ENCODE results near the gene ZNF366.

The ZNF366 gene

DNA sequence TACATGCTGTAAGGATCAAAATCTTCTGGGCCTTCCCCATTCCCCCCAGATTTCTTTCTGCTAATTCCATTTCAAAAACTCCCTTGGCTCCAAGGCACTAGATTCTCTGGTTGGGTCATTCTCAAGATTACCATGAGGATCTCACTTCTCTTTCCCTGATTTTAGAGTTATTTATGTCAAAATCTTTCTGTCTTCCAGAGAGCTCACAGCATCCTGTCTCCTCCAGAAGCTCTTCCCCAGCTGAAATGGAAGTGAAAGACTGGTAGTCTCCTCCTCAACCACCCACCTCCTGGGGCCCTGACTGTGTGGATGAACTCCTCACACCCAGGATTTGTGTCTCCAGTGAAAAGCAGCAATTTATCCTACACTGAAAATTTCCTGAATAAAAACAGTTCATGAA is 11.9 kb upstream of the ZNF366 start:
- no peak for DNase-seq

DNA sequence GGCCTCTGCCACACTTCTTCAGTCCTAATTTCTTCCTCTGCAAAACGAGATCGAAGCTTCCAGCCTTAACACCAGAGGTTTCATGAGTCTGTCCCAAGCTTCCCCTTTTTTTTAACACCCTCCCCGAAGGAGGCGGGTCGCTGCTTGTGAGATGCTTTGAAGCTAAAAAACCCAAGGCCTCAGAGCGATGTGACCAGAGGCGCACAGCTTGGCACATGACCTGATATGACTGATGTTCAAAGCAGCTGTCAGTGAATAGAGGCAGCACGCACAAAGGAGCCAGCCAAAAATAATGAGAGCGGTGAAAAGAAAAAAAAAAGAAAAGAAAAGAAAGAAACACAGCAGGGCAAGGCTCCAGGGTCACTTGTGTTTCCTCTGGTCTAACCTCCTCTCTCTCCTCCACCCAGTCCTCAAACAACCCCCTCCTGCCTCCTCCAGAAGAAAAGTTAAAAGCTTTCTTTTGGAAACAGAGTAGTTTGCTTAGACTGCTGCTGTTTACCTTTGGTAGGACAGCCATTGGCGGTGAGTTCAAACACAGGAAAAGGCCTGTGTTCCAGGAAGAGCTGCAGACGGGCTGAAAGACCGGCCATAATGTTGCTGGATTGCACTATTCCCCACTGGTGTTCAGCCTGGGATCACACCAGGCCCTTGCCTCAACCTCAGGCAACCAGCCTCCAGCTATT is 10.9 kb upstream of the ZNF366 start:
- peak in 1 of 2 donors; percentile 68 for DNase-seq

- no peak for DNase-seq
Measured at GRCh38 chr5:72516916-72517315, 9.7 kb upstream of the ZNF366 start.

DNA sequence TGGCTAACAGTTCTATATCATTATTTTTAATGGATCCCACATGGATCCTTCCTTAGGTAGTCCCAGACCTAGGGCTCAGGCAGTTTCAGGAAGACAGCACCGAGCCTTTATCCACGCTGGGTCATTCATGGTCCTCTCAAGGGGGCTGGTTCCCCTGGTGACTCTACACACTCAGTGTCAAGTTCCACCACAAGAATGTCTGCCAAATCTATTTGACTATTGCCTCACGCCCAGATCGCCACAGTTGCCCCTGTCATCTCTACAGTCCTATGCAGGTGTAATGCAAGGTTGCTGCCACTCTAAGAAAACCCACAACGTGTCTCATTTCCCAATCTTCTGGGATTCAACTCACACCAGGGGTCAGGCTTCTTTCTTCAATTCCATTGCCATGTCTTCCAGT is 8.0 kb upstream of the ZNF366 start:
- no peak for DNase-seq

- no peak for DNase-seq
Measured at GRCh38 chr5:72512593-72512860, 5.3 kb upstream of the ZNF366 start.

DNA sequence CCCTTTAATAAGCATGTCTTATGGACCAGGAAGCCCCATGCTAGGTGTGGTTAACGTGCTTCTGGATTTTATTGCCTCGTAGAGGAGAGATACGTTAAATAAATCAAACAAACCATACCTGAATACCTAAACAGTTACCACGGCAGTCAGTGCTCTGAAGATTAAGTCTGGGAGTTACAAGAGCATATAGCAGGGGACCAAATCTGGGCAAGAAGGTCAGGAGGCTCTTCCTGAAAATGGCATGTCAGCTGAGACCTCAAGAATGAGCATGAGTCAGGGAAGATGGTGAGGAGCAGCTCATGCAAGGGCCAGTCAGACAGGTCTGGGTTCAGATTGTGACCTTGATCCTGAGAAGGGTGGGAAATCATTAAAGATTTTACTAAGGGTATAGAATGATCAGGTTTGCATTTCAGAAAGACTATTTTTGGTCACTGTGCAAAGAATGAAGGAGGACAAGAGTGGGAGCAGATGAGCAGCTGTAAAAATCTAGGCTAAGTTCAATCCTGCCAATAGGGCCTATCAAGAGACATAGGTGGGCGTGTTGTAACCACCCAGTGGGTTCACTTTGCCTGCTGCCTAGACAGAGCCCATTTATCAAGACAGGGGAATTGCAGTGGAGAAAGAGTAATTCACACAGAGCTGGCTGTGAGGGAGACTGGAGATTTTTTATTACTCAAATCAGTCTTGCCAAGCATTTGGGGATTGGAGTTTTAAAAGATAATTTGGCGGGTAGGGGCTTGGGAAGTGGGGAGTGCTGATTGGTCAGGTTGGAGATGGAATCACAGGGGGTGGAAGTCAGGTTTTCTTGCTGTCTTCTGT is 4.8 kb upstream of the ZNF366 start:
- no peak for DNase-seq

- no peak for DNase-seq
Measured at GRCh38 chr5:72511366-72511765, 4.2 kb upstream of the ZNF366 start.

DNA sequence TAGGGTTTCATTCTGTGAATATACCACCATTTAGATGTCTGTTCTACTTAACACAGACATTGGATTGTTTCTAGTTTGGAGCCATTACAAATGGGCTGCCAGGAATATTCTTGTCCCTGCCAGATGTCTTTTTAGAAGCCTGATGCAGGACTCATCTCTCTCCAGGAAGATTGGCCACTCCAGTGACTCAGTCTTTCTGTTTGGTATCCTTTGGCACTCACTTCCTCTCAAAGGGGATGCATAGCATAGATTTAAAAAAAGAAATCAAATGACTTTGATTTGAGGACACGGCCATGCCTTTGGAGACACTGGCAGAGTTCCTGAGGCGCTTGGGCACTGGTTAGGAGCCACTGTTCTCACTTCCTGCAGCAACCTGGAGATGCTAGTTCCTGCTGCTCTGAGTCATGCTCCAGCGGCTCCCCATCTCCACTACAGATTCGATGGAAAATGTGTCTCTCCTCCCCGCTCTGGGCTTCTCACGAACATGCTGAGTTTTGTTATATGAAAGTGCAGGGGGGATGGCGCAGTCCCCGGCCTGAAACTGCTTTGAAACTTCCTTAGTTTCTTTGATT is 3.5 kb upstream of the ZNF366 start:
- peak in 1 of 2 donors; percentile 84 for DNase-seq

DNA sequence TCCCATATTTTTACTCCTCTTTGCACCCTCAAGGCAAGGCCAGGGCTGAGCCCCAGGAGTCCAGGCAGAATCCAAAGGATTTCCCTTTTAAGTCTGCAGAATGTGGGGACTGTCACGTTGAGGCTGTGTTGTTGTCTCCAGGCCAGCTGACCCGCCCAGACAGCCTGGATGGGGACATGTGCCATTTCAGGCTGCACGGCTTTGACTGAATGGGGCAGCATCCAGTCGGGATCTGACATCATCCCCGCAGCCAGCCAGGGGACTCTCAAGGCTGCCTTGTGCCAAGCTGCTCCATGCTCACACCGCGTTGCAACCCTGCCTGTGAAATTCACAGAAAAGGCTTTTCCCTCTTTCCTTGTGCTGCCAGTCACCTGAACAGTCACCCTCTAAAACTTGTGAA is 2.2 kb upstream of the ZNF366 start:
- no peak for DNase-seq

DNA sequence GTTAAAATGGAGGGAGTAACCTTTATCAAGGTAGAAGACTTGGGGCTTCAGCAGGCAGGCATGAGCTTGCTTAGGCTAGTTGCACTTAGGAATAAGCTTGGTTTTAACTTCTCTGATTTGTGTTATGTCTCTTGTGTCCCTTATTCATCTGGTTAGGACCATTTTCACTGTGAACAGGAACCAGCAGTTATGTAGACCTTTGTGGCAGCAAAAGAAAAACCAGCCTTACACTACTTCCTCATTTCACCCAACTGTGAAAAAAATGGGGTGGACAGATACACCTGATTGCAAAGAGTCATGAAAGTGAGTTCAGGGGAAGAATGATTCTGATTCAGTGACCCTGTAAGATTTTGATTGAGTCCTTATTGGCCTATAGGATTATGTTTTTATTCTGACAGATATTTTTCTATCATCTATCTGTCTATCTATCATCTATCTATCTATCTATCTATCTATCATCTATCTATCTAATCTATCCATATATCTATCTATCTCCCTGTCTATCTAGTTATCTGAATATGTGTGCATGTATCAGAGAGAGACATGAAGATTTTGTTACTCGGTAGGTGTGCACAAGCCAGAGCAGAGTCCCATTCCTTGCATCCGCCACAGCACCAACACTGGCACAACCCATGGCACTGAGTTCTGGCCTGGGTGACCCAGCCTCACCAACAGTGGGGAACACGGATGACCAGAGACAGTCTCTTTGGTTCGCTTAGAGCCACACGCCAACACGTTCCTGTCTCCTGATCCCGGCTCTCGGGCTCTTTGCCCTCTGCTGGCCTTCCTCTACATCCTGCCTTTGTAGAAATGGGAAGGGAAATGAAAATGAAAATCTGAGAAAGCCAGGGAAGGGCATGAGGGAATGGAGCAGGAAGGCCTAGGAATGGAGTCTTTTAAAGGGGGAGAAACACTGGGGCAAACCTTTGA is 1.3 kb upstream of the ZNF366 start:
- DNase-seq, result peak in 1 of 2 donors; percentile 75

- DNase-seq, result no peak
Measured at GRCh38 chr5:72507907-72508238, 663 bp upstream of the ZNF366 start.

DNA sequence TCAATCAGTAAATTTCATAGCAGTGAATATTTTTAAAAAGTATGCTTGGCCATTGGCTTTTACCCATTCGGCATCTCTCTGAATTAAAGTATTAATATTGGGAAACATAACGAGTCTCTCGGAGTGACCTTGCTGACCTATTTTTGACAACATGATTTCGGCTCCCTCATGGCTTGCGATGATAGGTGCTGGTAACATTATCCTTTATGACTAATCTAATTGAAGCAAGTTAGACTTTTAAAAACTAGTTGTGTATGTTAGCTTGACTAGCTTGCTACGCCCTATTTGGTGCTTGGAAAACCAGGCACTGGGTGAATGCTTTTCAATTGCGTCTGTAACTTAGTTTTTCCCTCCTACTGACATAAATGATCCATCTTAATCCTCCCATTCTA is 1.1 kb downstream of the ZNF366 start:
- DNase-seq, result no peak

DNA sequence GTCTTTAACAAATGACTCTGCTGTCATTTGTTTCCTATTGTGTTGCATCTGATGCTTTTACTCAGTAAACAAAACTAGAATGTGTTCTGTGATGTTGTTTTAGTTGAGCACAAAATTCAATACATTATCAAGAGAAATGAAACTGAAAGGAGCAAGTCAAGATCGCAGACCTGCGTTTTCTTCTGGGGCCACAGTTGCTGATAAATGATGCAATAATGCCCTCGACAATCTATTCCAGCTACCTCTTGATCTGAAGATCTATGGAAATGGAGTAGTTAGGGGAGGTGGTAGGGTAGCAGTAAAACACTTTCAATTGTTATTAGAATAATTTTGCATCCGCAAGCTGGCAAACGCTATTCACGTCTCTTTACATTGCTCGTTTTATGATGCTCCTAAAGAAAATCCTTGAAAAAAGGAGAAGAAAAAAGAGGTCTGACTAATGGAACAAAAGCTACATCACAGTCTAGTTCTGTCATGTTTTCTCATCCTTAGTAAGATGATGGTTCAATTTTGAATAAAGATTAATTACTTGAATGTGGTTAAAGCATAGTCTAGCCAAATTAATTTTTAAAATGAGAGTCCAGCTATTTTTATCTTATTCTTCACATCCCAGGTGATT is 1.6 kb downstream of the ZNF366 start:
- DNase-seq, result peak in 1 of 2 donors; percentile 4

- DNase-seq, result no peak
Measured at GRCh38 chr5:72505016-72505415, 2.2 kb downstream of the ZNF366 start.

- peak in 1 of 2 donors; percentile 77 for DNase-seq
Measured at GRCh38 chr5:72503888-72504491, 3.2 kb downstream of the ZNF366 start.

DNA sequence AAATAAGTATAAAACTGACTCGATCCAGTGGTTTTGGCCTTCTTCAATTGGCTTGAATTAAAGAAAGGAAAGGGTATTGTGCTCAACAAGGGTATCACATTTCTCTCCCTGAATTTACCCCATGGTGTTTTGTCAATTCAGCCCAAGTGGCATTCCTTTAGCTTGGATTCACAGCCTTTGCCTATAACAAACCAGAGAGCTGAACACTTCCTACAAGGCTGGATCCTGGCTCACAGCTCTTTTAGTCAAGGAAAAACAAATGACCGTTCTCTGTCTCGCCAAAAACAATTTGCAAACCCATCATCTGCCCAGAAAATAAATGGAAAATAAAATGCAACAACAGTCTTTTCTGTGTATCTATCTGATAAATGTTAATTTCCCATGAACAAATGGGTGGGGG is 5.7 kb downstream of the ZNF366 start:
- DNase-seq, result no peak

- DNase-seq, result no peak
Measured at GRCh38 chr5:72499730-72500129, 7.5 kb downstream of the ZNF366 start.

DNA sequence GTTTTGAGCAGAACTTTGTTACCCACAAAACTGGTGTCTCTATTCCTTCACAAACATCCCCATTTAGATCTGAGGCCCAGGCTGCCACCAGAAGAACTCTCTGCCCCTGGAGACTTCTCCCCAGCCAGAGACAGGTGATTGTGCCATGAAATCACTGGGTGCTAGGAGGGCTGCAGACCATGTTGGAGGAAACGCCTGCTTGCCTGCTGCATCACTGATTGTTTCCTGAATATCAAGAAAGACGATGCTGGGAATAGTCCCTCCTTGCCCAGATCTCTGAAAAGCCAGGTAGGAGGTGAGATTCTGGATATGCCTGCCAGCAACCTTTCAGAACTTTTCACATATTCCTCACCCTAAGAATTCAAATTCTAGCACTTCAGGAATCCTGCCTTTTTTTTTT is 8.1 kb downstream of the ZNF366 start:
- no peak for DNase-seq

DNA sequence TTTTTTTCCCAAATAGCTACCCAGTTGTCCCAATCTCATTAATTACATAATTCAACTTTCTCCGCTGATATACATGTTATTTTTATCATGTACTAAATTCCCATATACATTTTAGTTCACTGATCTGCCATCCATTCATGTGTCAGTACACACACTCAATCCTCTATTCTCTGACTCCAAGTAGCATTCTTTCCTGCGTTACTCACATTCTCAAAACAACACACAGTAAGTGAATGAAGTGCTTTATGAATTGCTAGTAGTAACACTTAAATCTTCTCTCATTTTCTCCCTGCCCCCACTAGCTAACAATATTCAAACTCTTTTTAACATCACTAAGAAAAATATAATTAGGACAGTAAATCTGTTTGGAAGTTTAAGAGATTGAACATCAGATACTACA is 8.9 kb downstream of the ZNF366 start:
- DNase-seq, result no peak

- DNase-seq, result no peak
Measured at GRCh38 chr5:72497823-72498222, 9.4 kb downstream of the ZNF366 start.

- DNase-seq, result no peak
Measured at GRCh38 chr5:72495410-72495809, 11.8 kb downstream of the ZNF366 start.

DNA sequence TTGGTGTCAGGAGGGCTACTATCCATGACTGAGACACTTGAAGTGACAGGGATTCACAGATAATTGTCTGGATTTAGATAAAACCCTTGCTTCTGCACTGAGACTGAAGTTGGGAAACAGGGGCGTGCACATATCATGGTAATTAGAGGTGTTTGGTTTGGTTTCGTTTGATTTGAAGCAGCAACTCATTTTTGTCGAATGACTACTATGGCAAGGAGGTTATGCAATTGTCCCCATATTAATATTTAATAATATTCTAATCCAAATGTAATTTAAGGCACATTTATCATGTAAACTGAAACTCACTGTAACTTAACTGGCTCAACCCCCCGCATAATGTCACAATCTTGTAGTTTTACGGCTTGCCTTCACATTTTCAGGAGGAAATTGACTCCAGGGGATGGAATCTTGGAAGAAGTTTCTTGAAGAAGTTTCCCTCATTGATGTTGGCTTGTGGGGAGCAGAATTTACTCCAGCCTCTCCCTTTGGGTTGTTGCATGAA is 12.5 kb downstream of the ZNF366 start:
- no peak for DNase-seq

All from bone marrow (tissue), 2 donors.